ENCODE data around the gene SLC25A27. TPM values are rescaled to one million over a fixed set of nuclear protein-coding genes. Genes with fewer than 3 reads are reported as not detected.

The SLC25A27 gene
- total RNA-seq, 2 experiments from 2014 or later: 1.5 to 2.1 TPM

Other genes starting within 250 kb of the SLC25A27 start
- not detected for gene RCAN2, start 161.5 kb upstream of the SLC25A27 start, total RNA-seq
- not detected for gene CYP39A1, start 157 bp upstream of the SLC25A27 start, total RNA-seq
- not detected for gene TDRD6, start 34.9 kb downstream of the SLC25A27 start, total RNA-seq
- gene PLA2G7, start 82.4 kb downstream of the SLC25A27 start, total RNA-seq: not detected
- gene ANKRD66, start 94.0 kb downstream of the SLC25A27 start, total RNA-seq: not detected
- not detected for gene MEP1A, start 140.4 kb downstream of the SLC25A27 start, total RNA-seq